HepG2 (cell line): ENCODE data around the gene STPG2. TPM values are rescaled to one million over a fixed set of nuclear protein-coding genes. Genes with fewer than 3 reads are reported as not detected.

ENCODE experiments used
- ATAC-seq: fragments of 200-7000 bp; cut with Tn5 transposase; 3 replicates; pipeline ENCODE4 v1.9.1; 2020; ENCODE audit warnings: mild to moderate bottlenecking, moderate library complexity
- BruUV-seq: library from RNA; stranded (reverse); fragments of 400-500 nt; replicated peaks from 2 replicates; lab custom pipeline; 2021; lab: Mats Ljungman, UMichigan
- CTCF ChIA-PET: fragments of 300-600 bp; formaldehyde crosslinking; extraction: SDS; loops from one replicate; lab custom pipeline; 2021; ENCODE audit warnings: low total read pairs, inconsistent platforms, low intra/inter-chr PET ratio; lab: Yijun Ruan, JAX
- POLR2A ChIA-PET: fragments of 350-600 bp; sonication (Branson Sonifier 250); formaldehyde crosslinking; loops from one replicate; lab custom pipeline; 2020; ENCODE audit warnings: antibody characterized with exemption, inconsistent platforms; lab: Yijun Ruan, JAX
- DNase-seq: peaks from one replicate; pipeline ENCODE4 v3.0.0-alpha.2; 2015; ENCODE audit warnings: low spot score
- FAIRE-seq: peaks from 3 replicates; lab custom pipeline; 2011; peaks lifted over from hg19 to GRCh38; lab: Jason Lieb, UNC
- H2AFZ ChIP-seq: one replicate; pipeline ENCODE4 v1.6.1; 2011; ENCODE audit warnings: low read length, inconsistent platforms
- H3K27ac ChIP-seq: fragments of 300-600 bp; 3 replicates; pipeline ENCODE4 v1.8.0; 2011; ENCODE audit warnings: mixed run types, mild to moderate bottlenecking, mixed read lengths, low read length, inconsistent platforms; ENCODE audit not compliant: insufficient read depth; ENCODE audit errors: extremely low read length
- H3K27me3 ChIP-seq, 2 experiments: fragments of 200-600 bp in 1 of 2; 2 replicates in 1 of 2; 3 replicates in 1 of 2; pipeline versions ENCODE4 v1.6.0 to v1.8.0; 2011; ENCODE audit warnings: low read length in 2 of 2, mild to moderate bottlenecking in 2 of 2, moderate library complexity in 2 of 2, inconsistent platforms in 1 of 2; ENCODE audit not compliant: insufficient read depth in 2 of 2, control insufficient read depth in 1 of 2
- H3K36me3 ChIP-seq, 2 experiments: fragments of 200-600 bp in 1 of 2; replicated peaks in 1 of 2; 2 replicates in 1 of 2; 3 replicates in 1 of 2; pipeline versions ENCODE4 v1.5.1 to v1.8.0; 2011; ENCODE audit warnings: low read length in 2 of 2, inconsistent platforms in 1 of 2; ENCODE audit not compliant: insufficient read depth in 2 of 2, control insufficient read depth in 1 of 2
- H3K4me1 ChIP-seq: 2 replicates; pipeline ENCODE4 v1.5.1; 2012; ENCODE audit warnings: low read length, inconsistent platforms; ENCODE audit not compliant: insufficient read depth
- H3K4me2 ChIP-seq: 2 replicates; pipeline ENCODE4 v1.6.0; 2011; ENCODE audit warnings: low read depth, low read length, inconsistent platforms
- H3K4me3 ChIP-seq, 3 experiments: fragments of 200-600 bp in 1 of 3; sonication (generic), shearing (Covaris generic) in 1 of 3; replicated peaks in 1 of 3; 2 replicates each; pipeline ENCODE4 v1.5.1; 2011 to 2016; ENCODE audit warnings: low read length in 3 of 3, inconsistent platforms in 2 of 3, low read depth in 2 of 3, mild to moderate bottlenecking in 2 of 3, control low read depth in 1 of 3, mixed read lengths in 1 of 3; ENCODE audit not compliant: insufficient read depth in 1 of 3
- H3K79me2 ChIP-seq: one replicate; pipeline ENCODE4 v1.6.1; 2011; ENCODE audit warnings: low read length, inconsistent platforms; ENCODE audit not compliant: insufficient read depth
- H3K9ac ChIP-seq: 2 replicates; pipeline ENCODE4 v1.6.0; 2011; ENCODE audit warnings: mild to moderate bottlenecking, low read depth, low read length, inconsistent platforms; ENCODE audit not compliant: insufficient read depth
- H3K9me3 ChIP-seq: 2 replicates; pipeline ENCODE4 v1.5.1; 2012; ENCODE audit warnings: mild to moderate bottlenecking, low read length
- H4K20me1 ChIP-seq: 2 replicates; pipeline ENCODE4 v1.6.0; 2011; ENCODE audit warnings: inconsistent platforms, mild to moderate bottlenecking, low read length, moderate library complexity; ENCODE audit not compliant: insufficient read depth
- ATF7 ChIP-seq, 2 experiments: fragments of 450-650 bp in 1 of 2; sonication (generic) in 1 of 2; formaldehyde crosslinking in 1 of 2; IDR thresholded peaks; 2 replicates each; pipeline versions ENCODE4 v1.4.0 to v1.6.1; 2016 to 2020; ENCODE audit warnings: antibody characterized with exemption in 1 of 2, mild to moderate bottlenecking in 1 of 2, missing genetic modification reagents in 1 of 2
- GATAD1 ChIP-seq: IDR thresholded peaks from 2 replicates; pipeline ENCODE4 v1.6.1; 2016; ENCODE audit warnings: missing genetic modification reagents, missing compliant biosample characterization
- HNRNPLL ChIP-seq: fragments of 200-400 bp; formaldehyde crosslinking; IDR thresholded peaks from 2 replicates; pipeline ENCODE4 v1.6.1; 2017; ENCODE audit warnings: mild to moderate bottlenecking, low read depth, low read length; ENCODE audit not compliant: poor library complexity, severe bottlenecking
- HOMEZ ChIP-seq: IDR thresholded peaks from 2 replicates; pipeline ENCODE4 v1.6.1; 2016; ENCODE audit warnings: low read depth
- MAFF ChIP-seq: IDR thresholded peaks from 2 replicates; pipeline ENCODE4 v1.6.1; 2011; ENCODE audit warnings: low read depth, low read length, improper control_type of control experiment
- MAFK ChIP-seq, 2 experiments: IDR thresholded peaks in 1 of 2; conservative IDR thresholded peaks in 1 of 2; 2 replicates each; pipeline ENCODE4 v1.6.1; 2011; ENCODE audit warnings: improper control_type of control experiment in 2 of 2, low read length in 2 of 2
- RFX1 ChIP-seq: fragments of 450-650 bp; IDR thresholded peaks from 2 replicates; pipeline ENCODE4 v1.6.1; 2017
- ZEB1 ChIP-seq: IDR thresholded peaks from 2 replicates; pipeline ENCODE4 v1.6.1; 2012; ENCODE audit warnings: mild to moderate bottlenecking, low read depth, inconsistent platforms; ENCODE audit not compliant: insufficient replicate concordance
- ZNF33B ChIP-seq: sonication (generic); formaldehyde crosslinking; IDR thresholded peaks from 2 replicates; pipeline ENCODE4 v1.5.1; 2020; ENCODE audit warnings: mild to moderate bottlenecking, missing genetic modification reagents
- ZNF841 ChIP-seq: sonication (generic); formaldehyde crosslinking; IDR thresholded peaks from 2 replicates; pipeline ENCODE4 v1.8.1; 2023; ENCODE audit warnings: missing genetic modification reagents, borderline replicate concordance
- WGBS: methylation state at CpG from one replicate; pipeline ENCODE4 v1.1.6; 2017; ENCODE audit warnings: low lambda C conversion rate; 5-methylcytosine and 5-hydroxymethylcytosine counted together
- in situ Hi-C: cut with HindIII; loops from 2 replicates; pipeline ENCODE4 v1.10.0; 2017; ENCODE audit warnings: low pct_unique_long_range_greater_than_20kb; ENCODE audit not compliant: extremely low pct_ligation_motif_present
- intact Hi-C: fragments of 100-400 bp; cut with micrococcal nuclease; formaldehyde crosslinking; loops from one replicate; pipeline ENCODE4 v1.10.0; 2022; ENCODE audit not compliant: unreplicated experiment
- polyA plus RNA-seq, 8 experiments: library from polyadenylated mRNA; depleted of rRNA in 3 of 8; stranded (reverse) in 7 of 8; unstranded in 1 of 8; fragments of >200 nt; fragmentation: Illumina TruSeq in 4 of 8; extraction: Trizol in 4 of 8; gene quantifications; 2 replicates each; pipeline versions ENCODE4 v1.2.1 to v1.2.3, GENCODE V29; 2011 to 2016; ENCODE audit warnings: low read depth in 4 of 8, missing spikeins in 1 of 8, mixed read lengths in 1 of 8; ENCODE audit not compliant: insufficient read depth in 1 of 8
- total RNA-seq, 5 experiments: library from RNA; depleted of rRNA; stranded (reverse); fragments of >200 nt; fragmentation: Illumina TruSeq; extraction: Trizol; gene quantifications; 2 replicates each; pipeline ENCODE4 v1.2.3, GENCODE V29; 2016; ENCODE audit warnings: low read depth in 1 of 5
- TF ChIP-seq, protein P1 (sequence below): sonication (generic); formaldehyde crosslinking; IDR thresholded peaks from 2 replicates; pipeline ENCODE4 v1.5.0; 2020; ENCODE audit warnings: mild to moderate bottlenecking, missing genetic modification reagents
- TF ChIP-seq, protein P2 (sequence below): sonication (generic); formaldehyde crosslinking; IDR thresholded peaks from 2 replicates; pipeline ENCODE4 v1.4.0; 2020; ENCODE audit warnings: missing genetic modification reagents, borderline replicate concordance

STPG2 gene
- total and polyA plus RNA-seq, 2 of the 13 experiments (the other 11 are each of a cell fraction or from before 2014, with no cell fraction given): 0.07 TPM; not detected in 1

DNA sequence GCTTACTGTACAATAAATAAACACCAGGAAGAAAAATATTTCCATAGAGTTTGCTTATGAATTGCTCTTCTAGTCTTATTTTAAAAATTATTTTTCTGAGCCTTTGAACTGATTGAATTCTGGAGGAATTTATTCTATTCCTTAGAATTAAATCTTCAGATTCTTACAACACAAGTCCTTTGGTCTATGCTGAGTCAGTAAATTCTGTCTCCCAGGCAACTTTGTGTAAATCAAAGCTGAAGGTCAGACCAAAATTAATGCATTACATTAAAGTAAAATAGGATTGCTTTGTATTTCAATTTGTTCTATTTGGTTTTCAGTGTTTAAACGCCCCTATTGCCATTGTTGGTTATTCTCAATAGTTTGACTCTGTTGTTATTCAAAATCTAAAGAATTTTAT is 26.8 kb upstream of the STPG2 start:
- WGBS: 0% methylated on average over 1 of the region's 1 CpG
- H3K9ac ChIP-seq: no peak overlapping the region
- no TSS peak for BruUV-seq
- H3K9me3 ChIP-seq: no peaks in the 10 kb centered on the region
- no peaks in the 10 kb centered on the region for H3K4me1 ChIP-seq
- no peak overlapping the region for H3K4me3 ChIP-seq
- no peak for DNase-seq
- ChIA-PET POLR2A (no interaction called here), CTCF (no interaction called here)
- no peak overlapping the region for H2AFZ ChIP-seq
- FAIRE-seq: no peak
- H3K4me2 ChIP-seq: no peak overlapping the region
- no peak overlapping the region for H3K27ac ChIP-seq
- no peak for ATAC-seq
- H3K36me3 ChIP-seq: no peaks in the 10 kb centered on the region
- H3K27me3 ChIP-seq: no peaks in the 10 kb centered on the region
- no peak for TF ChIP-seq GATAD1
- peak; percentile 50 to 85 for TF ChIP-seq MAFK (conservative IDR thresholded peaks at IDR 0.05 in 1 of 2, IDR thresholded peaks at IDR 0.05 in 1 of 2; ENCODE audit: low read length in 2 of 2)
- no peak for TF ChIP-seq RFX1
- TF ChIP-seq MAFF: peak; percentile 56; the same call in 1 of the 2 replicates
- TF ChIP-seq ZNF33B (CRISPR knock-in tag): no peak
- no peak for TF ChIP-seq HOMEZ (CRISPR knock-in tag)
- no peak for TF ChIP-seq ZEB1
- TF ChIP-seq, all 625 proteins: peak for 2
- in situ Hi-C loops (no loop called here), intact Hi-C loops (no loop called here)
- H4K20me1 ChIP-seq: no peaks in the 10 kb centered on the region
- no peaks in the 10 kb centered on the region for H3K79me2 ChIP-seq

- POLR2A ChIA-PET: no interaction called here
- WGBS: 30% methylated on average over 2 of the region's 2 CpGs
- no peak overlapping the region for H3K9ac ChIP-seq
- no peaks in the 10 kb centered on the region for H4K20me1 ChIP-seq
- no peak overlapping the region for H3K27ac ChIP-seq
- CTCF ChIA-PET: no interaction called here
- no peaks in the 10 kb centered on the region for H3K27me3 ChIP-seq
- no peaks in the 10 kb centered on the region for H3K36me3 ChIP-seq
- H3K9me3 ChIP-seq: no peaks in the 10 kb centered on the region
- no peak overlapping the region for H3K4me2 ChIP-seq
- ATAC-seq (no peak), FAIRE-seq (no peak), DNase-seq (no peak)
- peak overlapping the region; percentile 27 for H2AFZ ChIP-seq
- H3K4me3 ChIP-seq: no peak overlapping the region
- H3K79me2 ChIP-seq: no peaks in the 10 kb centered on the region
- in situ Hi-C loops: no loop called here
- H3K4me1 ChIP-seq: no peaks in the 10 kb centered on the region
- intact Hi-C loops: no loop called here
- no TSS peak for BruUV-seq
- no peak for TF ChIP-seq ATF7 (IDR thresholded peaks at IDR 0.05)
- no peak for TF ChIP-seq ATF7 (CRISPR knock-in tag; IDR thresholded peaks at IDR 0.05)
- no peak for TF ChIP-seq ZNF841 (CRISPR knock-in tag)
- no peak for TF ChIP-seq HNRNPLL
- TF ChIP-seq, protein P1, sequence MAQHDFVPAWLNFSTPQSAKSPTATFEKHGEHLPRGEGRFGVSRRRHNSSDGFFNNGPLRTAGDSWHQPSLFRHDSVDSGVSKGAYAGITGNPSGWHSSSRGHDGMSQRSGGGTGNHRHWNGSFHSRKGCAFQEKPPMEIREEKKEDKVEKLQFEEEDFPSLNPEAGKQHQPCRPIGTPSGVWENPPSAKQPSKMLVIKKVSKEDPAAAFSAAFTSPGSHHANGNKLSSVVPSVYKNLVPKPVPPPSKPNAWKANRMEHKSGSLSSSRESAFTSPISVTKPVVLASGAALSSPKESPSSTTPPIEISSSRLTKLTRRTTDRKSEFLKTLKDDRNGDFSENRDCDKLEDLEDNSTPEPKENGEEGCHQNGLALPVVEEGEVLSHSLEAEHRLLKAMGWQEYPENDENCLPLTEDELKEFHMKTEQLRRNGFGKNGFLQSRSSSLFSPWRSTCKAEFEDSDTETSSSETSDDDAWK (CRISPR knock-in tag): no peak
- TF ChIP-seq, protein P2, sequence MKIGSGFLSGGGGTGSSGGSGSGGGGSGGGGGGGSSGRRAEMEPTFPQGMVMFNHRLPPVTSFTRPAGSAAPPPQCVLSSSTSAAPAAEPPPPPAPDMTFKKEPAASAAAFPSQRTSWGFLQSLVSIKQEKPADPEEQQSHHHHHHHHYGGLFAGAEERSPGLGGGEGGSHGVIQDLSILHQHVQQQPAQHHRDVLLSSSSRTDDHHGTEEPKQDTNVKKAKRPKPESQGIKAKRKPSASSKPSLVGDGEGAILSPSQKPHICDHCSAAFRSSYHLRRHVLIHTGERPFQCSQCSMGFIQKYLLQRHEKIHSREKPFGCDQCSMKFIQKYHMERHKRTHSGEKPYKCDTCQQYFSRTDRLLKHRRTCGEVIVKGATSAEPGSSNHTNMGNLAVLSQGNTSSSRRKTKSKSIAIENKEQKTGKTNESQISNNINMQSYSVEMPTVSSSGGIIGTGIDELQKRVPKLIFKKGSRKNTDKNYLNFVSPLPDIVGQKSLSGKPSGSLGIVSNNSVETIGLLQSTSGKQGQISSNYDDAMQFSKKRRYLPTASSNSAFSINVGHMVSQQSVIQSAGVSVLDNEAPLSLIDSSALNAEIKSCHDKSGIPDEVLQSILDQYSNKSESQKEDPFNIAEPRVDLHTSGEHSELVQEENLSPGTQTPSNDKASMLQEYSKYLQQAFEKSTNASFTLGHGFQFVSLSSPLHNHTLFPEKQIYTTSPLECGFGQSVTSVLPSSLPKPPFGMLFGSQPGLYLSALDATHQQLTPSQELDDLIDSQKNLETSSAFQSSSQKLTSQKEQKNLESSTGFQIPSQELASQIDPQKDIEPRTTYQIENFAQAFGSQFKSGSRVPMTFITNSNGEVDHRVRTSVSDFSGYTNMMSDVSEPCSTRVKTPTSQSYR (CRISPR knock-in tag): no peak
These were observed 23.4 kb upstream of the STPG2 start for GRCh38 chr4:98166731-98167041.
